Right lobe of liver (tissue), 6 donors: ENCODE data around the gene HM13. TPM values are rescaled to one million over a fixed set of nuclear protein-coding genes. Genes with fewer than 3 reads are reported as not detected.
A peak's percentile ranks its signal among the peaks of the same experiment; 100 is the strongest.
"Not testable (repeated sequence)": the region's sequence is repeated elsewhere in the genome, so short reads cannot be mapped to it uniquely, and the experiment has no call there.

Source experiments
- ATAC-seq, 4 donors: fragments of 200-7000 bp; cut with Tn5 transposase; one replicate each; pipeline ENCODE4 v1.9.1; 2020; ENCODE audit warnings: mild to moderate bottlenecking in 4 of 4, moderate library complexity in 4 of 4
- DNase-seq, 3 donors: peaks; one replicate each; pipeline ENCODE4 v3.0.0-alpha.2; 2020
- H3K27ac ChIP-seq, 3 donors: fragments of 200-600 bp; one replicate each; pipeline ENCODE4 v1.8.0; 2022
- H3K27me3 ChIP-seq, 2 donors: fragments of 200-600 bp; one replicate each; pipeline ENCODE4 v1.8.0; 2022
- H3K36me3 ChIP-seq, 4 donors: fragments of 200-600 bp; sonication (generic) in 1 of 4; one replicate each; pipeline versions ENCODE4 v1.5.1 to v1.8.0; 2017 to 2022; ENCODE audit warnings: control low read depth in 1 of 4
- H3K4me1 ChIP-seq, 4 donors: fragments of 200-600 bp; sonication (generic) in 1 of 4; one replicate each; pipeline versions ENCODE4 v1.5.1 to v1.8.0; 2017 to 2022; ENCODE audit warnings: control low read depth in 1 of 4
- H3K4me3 ChIP-seq, 3 donors: fragments of 200-600 bp; one replicate each; pipeline ENCODE4 v1.8.0; 2022
- H3K9me3 ChIP-seq, 4 donors: fragments of 200-600 bp; sonication (generic) in 1 of 4; one replicate each; pipeline versions ENCODE4 v1.5.1 to v1.8.0; 2017 to 2022; ENCODE audit warnings: control low read depth in 1 of 4
- CTCF ChIP-seq, 4 donors: fragments of 200-600 bp in 3 of 4; fragments of 450-650 bp in 1 of 4; IDR thresholded peaks; one replicate each; pipeline versions ENCODE4 v1.5.1 to v1.8.0; 2016 to 2022; ENCODE audit warnings: antibody characterized with exemption in 4 of 4, mild to moderate bottlenecking in 2 of 4
- POLR2A ChIP-seq: fragments of 450-650 bp; IDR thresholded peaks from one replicate; pipeline ENCODE4 v1.6.1; 2017; ENCODE audit warnings: antibody characterized with exemption, mild to moderate bottlenecking
- WGBS: methylation state at CpG from one replicate; pipeline ENCODE4 v1.1.6; 2018; ENCODE audit warnings: low coverage, low lambda C conversion rate; ENCODE audit not compliant: insufficient coverage; ENCODE audit errors: missing lambda C conversion rate; 5-methylcytosine and 5-hydroxymethylcytosine counted together
- intact Hi-C, 2 donors: fragments of 100-400 bp; cut with DNase I; formaldehyde crosslinking; loops; one replicate each; pipeline versions ENCODE4 v1.11.2 to v1.14.1; 2022
- total RNA-seq, 6 experiments: library from RNA; depleted of rRNA in 2 of 6; stranded (reverse); fragments of >200 nt in 2 of 6; fragmentation: NEBNext Ultra II Directional in 3 of 6; extraction: Animal tissue kit (Norgen Biotek cat#: 25700) in 3 of 6; gene quantifications; one replicate each; pipeline versions ENCODE4 v1.1.0 to v1.2.4, GENCODE V29; 2016 to 2023
- donor health status: DM: no; HTN: yes; CAD: no.
- donor health status: DM: no; HTN: no; CAD: no.
- donor health status: DM: no; HTN: no; CAD: no.
- donor health status: DM: no; HTN: yes; CAD: no.
- donor health status: DM: no; HTN: yes; CAD: no.

Gene HM13
- total RNA-seq, 6 experiments from 2014 or later, result 78.1 to 141 (median 114) TPM

- no peaks in the 10 kb centered on the region for H3K9me3 ChIP-seq
- no peaks in the 10 kb centered on the region for H3K27me3 ChIP-seq
- DNase-seq (peak; percentile 61 to 71 (median 65)), ATAC-seq (peak; percentile 70 to 76 (median 74))
- no peak overlapping the region for H3K4me3 ChIP-seq
- TF ChIP-seq POLR2A, result no peak
- peak in 3 of 4 donors; percentile 33 to 34 (median 33) for TF ChIP-seq CTCF (IDR thresholded peaks at IDR 0.05)
- peaks cover 0 to 30% (median 7%) of the 10 kb centered on the region in 4 donors for H3K4me1 ChIP-seq
- 43% methylated on average over 2 of the region's 4 CpGs for WGBS
- H3K36me3 ChIP-seq, result no peaks in the 10 kb centered on the region
- no peak overlapping the region for H3K27ac ChIP-seq
- intact Hi-C loops, result no loop called here
These were observed 3.1 kb downstream of the HM13 start for GRCh38 chr20:31517373-31517772.

- H3K27ac ChIP-seq, intact Hi-C loops, ATAC-seq, H3K4me3 ChIP-seq, H3K36me3 ChIP-seq, DNase-seq, H3K9me3 ChIP-seq, H3K27me3 ChIP-seq: not testable (repeated sequence)
- 71% methylated on average over 6 of the region's 7 CpGs for WGBS
- H3K4me1 ChIP-seq, result peaks cover 0 to 17% (median 6%) of the 10 kb centered on the region in 4 donors
These were observed 7.0 kb downstream of the HM13 start for GRCh38 chr20:31521267-31521666.

GRCh38 chr20:31522731-31523130 is 8.5 kb downstream of the HM13 start:
- Histone ChIP-seq H3K9me3 (no peaks in the 10 kb centered on the region), H3K36me3 (peaks cover 0 to 14% (median 4%) of the 10 kb centered on the region in 4 donors), H3K27ac (no peak overlapping the region), H3K4me3 (no peak overlapping the region), H3K27me3 (no peaks in the 10 kb centered on the region), H3K4me1 (peaks cover 0 to 3% (median 0%) of the 10 kb centered on the region in 4 donors)
- peak in 2 of 4 donors; percentile 29 to 36 for ATAC-seq
- TF ChIP-seq POLR2A, result no peak
- TF ChIP-seq CTCF (IDR thresholded peaks at IDR 0.05), result no peak
- intact Hi-C loops, result no loop called here
- no peak for DNase-seq
- WGBS, result 85% methylated on average over 6 of the region's 6 CpGs

GRCh38 chr20:31523361-31524283 is 9.4 kb downstream of the HM13 start:
- Histone ChIP-seq H3K36me3 (peaks cover 0 to 23% (median 6%) of the 10 kb centered on the region in 4 donors), H3K4me3 (no peak overlapping the region), H3K27me3 (no peaks in the 10 kb centered on the region), H3K9me3 (no peaks in the 10 kb centered on the region), H3K27ac (no peak overlapping the region), H3K4me1 (no peaks in the 10 kb centered on the region)
- ATAC-seq (peak; percentile 69 to 82 (median 73)), DNase-seq (no peak)
- intact Hi-C loops, result no loop called here
- TF ChIP-seq CTCF (IDR thresholded peaks at IDR 0.05) (no peak), POLR2A (no peak)
- WGBS, result 61% methylated on average over 5 of the region's 8 CpGs

GRCh38 chr20:31527266-31527665 is 13.0 kb downstream of the HM13 start:
- Histone ChIP-seq H3K27ac (no peak overlapping the region), H3K4me1 (no peaks in the 10 kb centered on the region), H3K27me3 (no peaks in the 10 kb centered on the region), H3K4me3 (no peak overlapping the region), H3K9me3 (no peaks in the 10 kb centered on the region), H3K36me3 (peaks cover 0 to 51% (median 21%) of the 10 kb centered on the region in 4 donors)
- TF ChIP-seq POLR2A, result no peak
- no peak for TF ChIP-seq CTCF (IDR thresholded peaks at IDR 0.05)
- DNase-seq, result no peak
- intact Hi-C loops, result no loop called here
- ATAC-seq, result no peak
- WGBS, result 90% methylated on average over 3 of the region's 6 CpGs
